Gastrocnemius medialis (tissue), 4 donors: ENCODE measurements around the gene MEF2C.

Experiments
- CTCF ChIP-seq, 5 experiments: fragments of 450-650 bp in 3 of 5; fragments of 200-600 bp in 2 of 5; sonication (generic) in 2 of 5; IDR thresholded peaks in 4 of 5; conservative IDR thresholded peaks in 1 of 5; 1 replicate in 4 of 5; 2 replicates in 1 of 5; pipeline ENCODE4 v1.5.1; 2016 to 2019; ENCODE audit warnings: antibody characterized with exemption in 5 of 5, mild to moderate bottlenecking in 3 of 5, moderate library complexity in 3 of 5
- POLR2A ChIP-seq, 2 donors: fragments of 450-650 bp; IDR thresholded peaks; one replicate each; pipeline ENCODE4 v1.6.1; 2017; ENCODE audit warnings: antibody characterized with exemption in 2 of 2, mild to moderate bottlenecking in 2 of 2, moderate library complexity in 2 of 2

GRCh38 chr5:88682881-88683361, 200.1 kb downstream of the MEF2C start:
- TF ChIP-seq CTCF (IDR thresholded peaks at IDR 0.05 in 4 of 5, conservative IDR thresholded peaks at IDR 0.05 in 1 of 5) (no peak), POLR2A (IDR thresholded peaks at IDR 0.05) (no peak)
